ENCODE data around the gene ARFGAP1.

GRCh38 chr20:63270606-63271325 lies 1.8 kb upstream of the ARFGAP1 start:
- TF ChIP-seq CTCF (conservative IDR thresholded peaks at IDR 0.05; ENCODE audit: low read depth in 2 of 2) (no peak), POLR2AphosphoS5 (IDR thresholded peaks at IDR 0.05; ENCODE audit: low read depth) (no peak), EZH2phosphoT487 (IDR thresholded peaks at IDR 0.05; ENCODE audit: unreplicated experiment) (no peak), CREB1 (CRISPR knock-in tag; IDR thresholded peaks at IDR 0.05; ENCODE audit: low read depth) (no peak), JUNB (IDR thresholded peaks at IDR 0.05; ENCODE audit: unreplicated experiment) (no peak), EZH2 (IDR thresholded peaks at IDR 0.05; ENCODE audit: low read depth, unreplicated experiment) (no peak)
